GM12801 (cell line): ENCODE measurements around the gene SSPN.

Source experiments
- CTCF ChIP-seq: IDR thresholded peaks from one replicate; pipeline ENCODE4 v1.5.1; 2011; ENCODE audit warnings: control low read depth; ENCODE audit not compliant: insufficient read length; ENCODE audit errors: extremely low read depth

The SSPN gene

DNA sequence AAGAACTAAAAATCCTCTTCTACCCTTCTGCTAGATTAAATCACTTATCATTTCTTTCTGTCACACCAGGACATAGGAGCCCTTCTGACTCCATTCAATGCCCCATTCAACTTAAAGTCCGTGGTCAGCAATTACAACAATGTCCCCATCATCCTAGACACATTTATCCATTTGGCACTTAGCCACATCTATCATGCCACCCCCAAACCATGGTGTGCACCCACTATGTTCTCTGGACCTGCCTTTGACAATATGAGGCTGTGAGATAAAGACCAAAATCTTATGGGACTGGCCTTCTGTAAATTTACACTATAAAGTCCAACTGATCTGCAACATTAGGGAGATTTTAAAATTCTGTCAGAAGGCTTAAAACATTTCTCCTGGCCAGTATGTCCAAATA lies 104.4 kb downstream of the SSPN start:
- TF ChIP-seq CTCF: no peak
